Body of pancreas (tissue), 4 donors: ENCODE results near the gene USP49. TPM values are rescaled to one million over a fixed set of nuclear protein-coding genes. Genes with fewer than 3 reads are reported as not detected.

Source experiments
- ATAC-seq: fragments of 150-250 bp; one replicate; pipeline ENCODE4 v1.9.1; 2016
- DNase-seq, 4 donors: peaks; one replicate each; pipeline ENCODE4 v3.0.0-alpha.2; 2019
- H3K27ac ChIP-seq, 4 donors: fragments of 200-600 bp; sonication (generic); 1 replicate in 3 of 4; 2 replicates in 1 of 4; pipeline versions ENCODE4 v1.5.1 to v1.6.1; 2016 to 2019; ENCODE audit warnings: mild to moderate bottlenecking in 1 of 4, mixed read lengths in 1 of 4, moderate library complexity in 1 of 4
- H3K27me3 ChIP-seq, 2 donors: fragments of 200-600 bp; sonication (generic); one replicate each; pipeline ENCODE4 v1.6.0; 2016; ENCODE audit warnings: mild to moderate bottlenecking in 1 of 2
- H3K36me3 ChIP-seq, 2 donors: fragments of 200-600 bp; sonication (generic); replicated peaks in 1 of 2; 2 replicates each; pipeline ENCODE4 v1.5.1; 2016; ENCODE audit warnings: low read depth in 2 of 2; ENCODE audit not compliant: insufficient read depth in 1 of 2
- H3K4me1 ChIP-seq: fragments of 200-600 bp; sonication (generic); one replicate; pipeline ENCODE4 v1.6.0; 2016
- H3K4me3 ChIP-seq, 2 donors: fragments of 200-600 bp; sonication (generic); 1 replicate in 1 of 2; 2 replicates in 1 of 2; pipeline ENCODE4 v1.5.1; 2016 to 2019
- H3K9me3 ChIP-seq, 3 donors: fragments of 200-600 bp; sonication (generic); 1 replicate in 2 of 3; 2 replicates in 1 of 3; pipeline ENCODE4 v1.5.1; 2016
- CTCF ChIP-seq, 7 experiments: fragments of 450-650 bp in 4 of 7; fragments of 200-600 bp in 3 of 7; sonication (generic) in 3 of 7; IDR thresholded peaks; one replicate each; pipeline ENCODE4 v1.5.1; 2016 to 2019; ENCODE audit warnings: antibody characterized with exemption in 7 of 7
- POLR2A ChIP-seq, 3 donors: fragments of 450-650 bp; IDR thresholded peaks; one replicate each; pipeline ENCODE4 v1.6.1; 2016; ENCODE audit warnings: antibody characterized with exemption in 3 of 3, mild to moderate bottlenecking in 2 of 3
- WGBS, 2 donors: methylation state at CpG; one replicate each; pipeline ENCODE4 v1.1.5; 2017; 5-methylcytosine and 5-hydroxymethylcytosine counted together
- intact Hi-C: fragments of 100-400 bp; cut with DNase I; formaldehyde crosslinking; loops from one replicate; pipeline ENCODE4 v1.15.1; 2023
- total RNA-seq, 2 donors: library from RNA; depleted of rRNA; stranded (reverse); fragments of >200 nt; gene quantifications; one replicate each; pipeline ENCODE4 v1.1.0, GENCODE V29; 2016

Gene USP49
- total RNA-seq, 2 donors from 2014 or later, result 3.3 to 5.2 TPM

GRCh38 chr6:41931792-41932191, 36.6 kb upstream of the USP49 start:
- TF ChIP-seq POLR2A (IDR thresholded peaks at IDR 0.05) (no peak), CTCF (IDR thresholded peaks at IDR 0.05) (no peak)
- H3K27me3 ChIP-seq, result no peaks in the 10 kb centered on the region
- H3K4me1 ChIP-seq, result peaks cover 12% of the 10 kb centered on the region
- intact Hi-C loops, result loop anchor here (10.0 kb wide), 1 partner anchor 87 kb away; no protein-coding TSS in a partner anchor
- DNase-seq (no peak), ATAC-seq (no peak)
- WGBS, 2 donors, result 60 to 67% methylated on average over 2 of the region's 2 CpGs
- H3K9me3 ChIP-seq, result no peaks in the 10 kb centered on the region
- H3K4me3 ChIP-seq, result no peak overlapping the region
- peaks cover 15 to 46% of the 10 kb centered on the region in 2 donors for H3K36me3 ChIP-seq
- H3K27ac ChIP-seq, result no peak overlapping the region

GRCh38 chr6:41929924-41930323, 34.7 kb upstream of the USP49 start:
- no peak for DNase-seq
- Histone ChIP-seq H3K27ac (no peak overlapping the region), H3K27me3 (no peaks in the 10 kb centered on the region), H3K4me1 (no peaks in the 10 kb centered on the region), H3K9me3 (no peaks in the 10 kb centered on the region), H3K4me3 (no peak overlapping the region), H3K36me3 (peaks cover 15 to 44% of the 10 kb centered on the region in 2 donors)
- ATAC-seq, result no peak
- TF ChIP-seq CTCF (IDR thresholded peaks at IDR 0.05) (no peak), POLR2A (IDR thresholded peaks at IDR 0.05) (no peak)
- WGBS, 2 donors, result 85 to 86% methylated on average over 6 of the region's 6 CpGs
- intact Hi-C loops, result loop anchor here (10.0 kb wide), 1 partner anchor 85 kb away; no protein-coding TSS in a partner anchor

GRCh38 chr6:41927253-41927652, 32.1 kb upstream of the USP49 start:
- intact Hi-C loops, result no loop called here
- Histone ChIP-seq H3K4me1 (peaks cover 15% of the 10 kb centered on the region), H3K27me3 (no peaks in the 10 kb centered on the region), H3K9me3 (no peaks in the 10 kb centered on the region), H3K36me3 (peaks cover 8 to 34% of the 10 kb centered on the region in 2 donors), H3K4me3 (no peak overlapping the region), H3K27ac (no peak overlapping the region)
- ATAC-seq (no peak), DNase-seq (no peak)
- WGBS, 2 donors, result 91% methylated on average over 6 of the region's 6 CpGs
- TF ChIP-seq CTCF (IDR thresholded peaks at IDR 0.05), result no peak
- TF ChIP-seq POLR2A (IDR thresholded peaks at IDR 0.05), result no peak

GRCh38 chr6:41922154-41922553, 27.0 kb upstream of the USP49 start:
- DNase-seq (no peak), ATAC-seq (no peak)
- peak overlapping the region; percentile 85 to 87 for H3K4me3 ChIP-seq
- TF ChIP-seq CTCF (IDR thresholded peaks at IDR 0.05) (no peak), POLR2A (IDR thresholded peaks at IDR 0.05) (no peak)
- peaks cover 0 to 1% of the 10 kb centered on the region in 2 donors for H3K36me3 ChIP-seq
- H3K27ac ChIP-seq, result no peak overlapping the region
- H3K27me3 ChIP-seq, result no peaks in the 10 kb centered on the region
- H3K4me1 ChIP-seq, result peaks cover 34% of the 10 kb centered on the region
- 5 to 8% methylated on average over 7 of the region's 7 CpGs for WGBS, 2 donors
- intact Hi-C loops, result no loop called here
- H3K9me3 ChIP-seq, result no peaks in the 10 kb centered on the region

GRCh38 chr6:41921712-41921998, 26.5 kb upstream of the USP49 start:
- Histone ChIP-seq H3K4me1 (peaks cover 34% of the 10 kb centered on the region), H3K4me3 (peak overlapping the region; percentile 85 to 87), H3K27me3 (no peaks in the 10 kb centered on the region), H3K9me3 (no peaks in the 10 kb centered on the region), H3K36me3 (no peaks in the 10 kb centered on the region), H3K27ac (peak overlapping the region; percentile 95 to 97 (median 96))
- no peak for TF ChIP-seq CTCF (IDR thresholded peaks at IDR 0.05)
- no peak for TF ChIP-seq POLR2A (IDR thresholded peaks at IDR 0.05)
- no peak for DNase-seq
- peak; percentile 4 for ATAC-seq
- 0% methylated on average over 15 to 20 of the region's 20 CpGs for WGBS, 2 donors
- intact Hi-C loops, result no loop called here
